ENCODE measurements around the gene GREB1. TPM values are rescaled to one million over a fixed set of nuclear protein-coding genes. Genes with fewer than 3 reads are reported as not detected.

The GREB1 gene
- total RNA-seq, 1 donor from 2014 or later: under 0.01 TPM

DNA sequence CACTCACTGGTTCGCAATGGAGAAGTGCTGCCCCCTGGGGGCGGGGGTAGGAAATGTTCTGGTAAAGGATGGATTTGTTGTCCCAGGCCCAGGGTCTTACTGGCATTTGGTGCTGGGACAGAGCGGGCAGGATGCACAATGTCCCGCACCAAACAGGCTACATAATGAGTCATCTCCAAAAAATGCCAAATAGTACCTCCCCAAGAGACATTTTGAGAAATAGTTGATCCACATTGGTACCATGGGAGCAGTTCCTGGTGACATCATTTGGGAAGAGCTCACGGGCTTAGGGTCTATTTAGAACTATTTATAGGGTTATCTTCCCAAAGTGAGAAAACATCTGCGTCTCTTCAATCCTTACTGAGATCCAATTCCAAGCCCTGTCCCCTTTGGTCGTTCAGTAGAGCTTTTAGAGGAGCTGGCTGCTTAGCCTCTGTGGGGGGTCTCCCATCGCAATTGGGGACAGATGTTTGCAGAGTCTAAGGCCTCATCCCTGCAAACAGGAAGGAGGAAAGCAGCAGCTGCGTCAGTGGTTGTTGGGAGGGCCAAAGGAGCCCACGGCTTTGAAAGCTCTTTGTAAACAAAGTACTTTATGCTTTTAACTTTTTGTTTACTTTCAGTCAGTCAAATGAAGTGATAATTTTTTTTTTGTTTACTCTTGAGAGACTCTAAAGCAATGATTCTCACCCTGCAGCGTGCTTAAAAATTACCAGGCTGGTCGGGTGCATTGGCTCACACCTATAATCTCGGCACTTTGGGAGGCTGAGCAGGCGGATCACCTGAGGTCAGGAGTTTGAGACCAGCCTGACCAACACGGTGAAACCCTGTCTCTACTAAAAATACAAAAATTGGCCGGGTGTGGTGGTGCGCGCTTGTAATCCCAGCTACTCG, 49.3 kb downstream of the GREB1 start:
- peak; percentile 78 for TF ChIP-seq CTCF (IDR thresholded peaks at IDR 0.05; ENCODE audit: insufficient read depth, low read length, severe bottlenecking)
- no peaks in the 10 kb centered on the region for H3K36me3 ChIP-seq (ENCODE audit: control insufficient read depth, insufficient read depth, low read length)
- no peak overlapping the region for H3K4me3 ChIP-seq (ENCODE audit: low read depth, low read length)
- FAIRE-seq: no peak
- H3K27me3 ChIP-seq (ENCODE audit: control insufficient read depth, insufficient read depth, low read length): peaks cover 3% of the 10 kb centered on the region
- DNase-seq (ENCODE audit: low read depth): no peak

DNA sequence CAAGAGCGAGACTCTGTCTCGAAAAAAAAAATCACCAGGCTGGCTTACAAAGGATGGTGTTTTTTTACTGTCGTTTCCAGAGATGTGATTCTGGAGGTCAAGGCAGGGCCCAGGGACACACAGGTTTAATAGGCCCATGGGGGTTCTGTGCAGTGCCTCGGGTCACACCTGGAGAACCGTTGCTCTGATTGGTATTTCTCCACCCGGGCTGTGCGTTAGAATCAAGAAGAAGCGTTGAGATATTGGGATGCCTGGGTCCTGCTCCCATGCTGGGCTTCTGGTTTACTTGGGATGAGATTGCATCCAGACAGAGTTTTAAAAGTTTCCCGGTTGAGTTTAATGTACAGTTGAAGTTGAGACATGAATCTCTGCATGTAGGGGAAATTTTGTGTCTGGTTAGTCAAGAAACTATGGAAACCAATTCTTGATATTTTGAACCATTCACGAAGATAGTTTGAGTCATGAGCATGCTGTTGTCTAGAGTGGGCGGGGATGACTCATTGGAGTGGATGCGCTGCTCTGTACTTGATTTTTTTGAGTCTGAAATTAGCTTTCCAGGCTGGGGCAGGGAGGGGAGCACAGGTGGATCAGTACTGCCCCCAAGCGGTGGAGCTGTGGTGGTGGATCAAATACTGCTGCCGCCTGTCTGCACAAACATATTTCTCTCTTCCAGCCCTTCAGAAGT, 50.1 kb downstream of the GREB1 start:
- DNase-seq (ENCODE audit: low read depth) (peak; percentile 86), FAIRE-seq (no peak)
- peak; percentile 90 for TF ChIP-seq CTCF (IDR thresholded peaks at IDR 0.05; ENCODE audit: insufficient read depth, low read length, severe bottlenecking)
- no peaks in the 10 kb centered on the region for H3K36me3 ChIP-seq (ENCODE audit: control insufficient read depth, insufficient read depth, low read length)
- H3K27me3 ChIP-seq (ENCODE audit: control insufficient read depth, insufficient read depth, low read length): peaks cover 3% of the 10 kb centered on the region
- H3K4me3 ChIP-seq (ENCODE audit: low read depth, low read length): no peak overlapping the region

GRCh38 chr2:11584525-11585056, 50.7 kb downstream of the GREB1 start:
- Histone ChIP-seq H3K27me3 (ENCODE audit: control insufficient read depth, insufficient read depth, low read length) (peaks cover 3% of the 10 kb centered on the region), H3K4me3 (ENCODE audit: low read depth, low read length) (no peak overlapping the region), H3K36me3 (ENCODE audit: control insufficient read depth, insufficient read depth, low read length) (no peaks in the 10 kb centered on the region)
- no peak for FAIRE-seq
- no peak for DNase-seq (ENCODE audit: low read depth)
- no peak for TF ChIP-seq CTCF (IDR thresholded peaks at IDR 0.05; ENCODE audit: insufficient read depth, low read length, severe bottlenecking)

GRCh38 chr2:11585071-11585470, 51.2 kb downstream of the GREB1 start:
- no peak for FAIRE-seq
- Histone ChIP-seq H3K36me3 (ENCODE audit: control insufficient read depth, insufficient read depth, low read length) (no peaks in the 10 kb centered on the region), H3K27me3 (ENCODE audit: control insufficient read depth, insufficient read depth, low read length) (peaks cover 3% of the 10 kb centered on the region), H3K4me3 (ENCODE audit: low read depth, low read length) (no peak overlapping the region)
- DNase-seq (ENCODE audit: low read depth): no peak
- no peak for TF ChIP-seq CTCF (IDR thresholded peaks at IDR 0.05; ENCODE audit: insufficient read depth, low read length, severe bottlenecking)

- no peak for FAIRE-seq
- no peaks in the 10 kb centered on the region for H3K27me3 ChIP-seq (ENCODE audit: control insufficient read depth, insufficient read depth, low read length)
- no peak overlapping the region for H3K4me3 ChIP-seq (ENCODE audit: low read depth, low read length)
- H3K36me3 ChIP-seq (ENCODE audit: control insufficient read depth, insufficient read depth, low read length): no peaks in the 10 kb centered on the region
- no peak for TF ChIP-seq CTCF (IDR thresholded peaks at IDR 0.05; ENCODE audit: insufficient read depth, low read length, severe bottlenecking)
- DNase-seq (ENCODE audit: low read depth): peak; percentile 40
These were observed 54.6 kb downstream of the GREB1 start for GRCh38 chr2:11588228-11589110.

All from bronchial epithelial cell (primary cell).